IMR-90 (cell line): ENCODE data around the gene BBIP1. TPM values are rescaled to one million over a fixed set of nuclear protein-coding genes. Genes with fewer than 3 reads are reported as not detected.
A peak's percentile ranks its signal among the peaks of the same experiment; 100 is the strongest.

Experiments used
- ATAC-seq: fragments of 200-7000 bp; cut with Tn5 transposase; 2 replicates; pipeline ENCODE4 v1.9.1; 2020; ENCODE audit warnings: low read depth, mild to moderate bottlenecking, moderate library complexity
- BruUV-seq: library from RNA; stranded (reverse); fragments of 400-500 nt; replicated peaks from 2 replicates; lab custom pipeline; 2021; lab: Mats Ljungman, UMichigan
- CTCF ChIA-PET: fragments of 300-600 bp; formaldehyde crosslinking; extraction: SDS; loops from one replicate; lab custom pipeline; 2021; ENCODE audit warnings: antibody characterized with exemption; lab: Yijun Ruan, JAX
- POLR2A ChIA-PET: fragments of 300-600 bp; sonication (Branson Sonifier 250); formaldehyde crosslinking; loops from one replicate; lab custom pipeline; 2022; ENCODE audit warnings: antibody characterized with exemption; ENCODE audit not compliant: unreplicated experiment; lab: Charles Lee
- DNase-seq: peaks from one replicate; pipeline ENCODE4 v3.0.0; 2013
- H2AFZ ChIP-seq: replicated peaks from 2 replicates; pipeline ENCODE3; 2013; ENCODE audit warnings: low read length, mild to moderate bottlenecking; ENCODE audit not compliant: poor library complexity
- H2AK5ac ChIP-seq: 2 replicates; pipeline ENCODE4 v1.6.1; 2013; ENCODE audit warnings: low read depth, low read length, inconsistent platforms
- H2AK9ac ChIP-seq: replicated peaks from 2 replicates; pipeline ENCODE3; 2013; ENCODE audit warnings: mild to moderate bottlenecking, low read depth, low read length, moderate library complexity; ENCODE audit not compliant: poor library complexity
- H2BK120ac ChIP-seq: 2 replicates; pipeline ENCODE4 v1.6.1; 2013; ENCODE audit warnings: low read depth, low read length, inconsistent platforms
- H2BK15ac ChIP-seq: 3 replicates; pipeline ENCODE4 v1.6.1; 2013; ENCODE audit warnings: low read depth, low read length, inconsistent platforms
- H2BK20ac ChIP-seq: 2 replicates; pipeline ENCODE4 v1.6.1; 2013; ENCODE audit warnings: low read depth, mild to moderate bottlenecking, inconsistent platforms, low read length, moderate library complexity
- H2BK5ac ChIP-seq: 2 replicates; pipeline ENCODE4 v1.6.1; 2013; ENCODE audit warnings: mild to moderate bottlenecking, low read depth, low read length, inconsistent platforms; ENCODE audit not compliant: poor library complexity, severe bottlenecking
- H3K14ac ChIP-seq: replicated peaks from 2 replicates; pipeline ENCODE4 v1.6.1; 2013; ENCODE audit warnings: low read depth, low read length, inconsistent platforms
- H3K18ac ChIP-seq: 2 replicates; pipeline ENCODE4 v1.6.1; 2013; ENCODE audit warnings: low read depth, low read length, control low read depth
- H3K23ac ChIP-seq: 2 replicates; pipeline ENCODE4 v1.6.1; 2013; ENCODE audit warnings: low read depth, low read length, inconsistent platforms
- H3K27ac ChIP-seq: 2 replicates; pipeline ENCODE4 v1.5.1; 2013; ENCODE audit warnings: mild to moderate bottlenecking, control low read depth, low read length; ENCODE audit not compliant: insufficient read depth
- H3K27me3 ChIP-seq: 2 replicates; pipeline ENCODE4 v1.6.1; 2013; ENCODE audit warnings: low read length; ENCODE audit not compliant: control insufficient read depth, insufficient read depth
- H3K36me3 ChIP-seq: 2 replicates; pipeline ENCODE4 v1.6.1; 2013; ENCODE audit warnings: low read length, mixed read lengths; ENCODE audit not compliant: control insufficient read depth, insufficient read depth
- H3K4ac ChIP-seq: 2 replicates; pipeline ENCODE4 v1.6.1; 2013; ENCODE audit warnings: low read depth, low read length, inconsistent platforms
- H3K4me1 ChIP-seq: 2 replicates; pipeline ENCODE4 v1.6.1; 2013; ENCODE audit warnings: low read length, mixed read lengths; ENCODE audit not compliant: control insufficient read depth, insufficient read depth
- H3K4me2 ChIP-seq: 2 replicates; pipeline ENCODE4 v1.6.1; 2013; ENCODE audit warnings: low read depth, mild to moderate bottlenecking, control low read depth, low read length, moderate library complexity
- H3K4me3 ChIP-seq: 2 replicates; pipeline ENCODE4 v1.5.1; 2013; ENCODE audit warnings: low read depth, mild to moderate bottlenecking, control low read depth, low read length, moderate library complexity; ENCODE audit not compliant: insufficient read depth
- H3K56ac ChIP-seq: 2 replicates; pipeline ENCODE4 v1.6.1; 2013; ENCODE audit warnings: low read length, inconsistent platforms; ENCODE audit not compliant: insufficient read depth; ENCODE audit errors: extremely low read depth
- H3K79me1 ChIP-seq, 2 experiments: 2 replicates each; pipeline ENCODE4 v1.6.1; 2013; ENCODE audit warnings: low read length in 2 of 2, inconsistent platforms in 1 of 2, low read depth in 1 of 2
- H3K9ac ChIP-seq: 2 replicates; pipeline ENCODE4 v1.6.1; 2013; ENCODE audit warnings: low read depth, low read length, control low read depth
- H3K9me1 ChIP-seq: 2 replicates; pipeline ENCODE4 v1.6.1; 2013; ENCODE audit warnings: low read length, inconsistent platforms; ENCODE audit not compliant: insufficient read depth
- H3K9me3 ChIP-seq: 2 replicates; pipeline ENCODE4 v1.6.1; 2013; ENCODE audit warnings: low read length; ENCODE audit not compliant: control insufficient read depth, insufficient read depth
- H4K20me1 ChIP-seq: 2 replicates; pipeline ENCODE4 v1.6.1; 2013; ENCODE audit warnings: low read length, inconsistent platforms; ENCODE audit not compliant: insufficient read depth
- H4K5ac ChIP-seq: 2 replicates; pipeline ENCODE4 v1.6.1; 2013; ENCODE audit warnings: mild to moderate bottlenecking, low read depth, low read length, control low read depth
- H4K8ac ChIP-seq, 2 experiments: 2 replicates each; pipeline ENCODE4 v1.6.1; 2013; ENCODE audit warnings: low read depth in 2 of 2, low read length in 2 of 2, control low read depth in 1 of 2, inconsistent platforms in 1 of 2
- H4K91ac ChIP-seq: 2 replicates; pipeline ENCODE4 v1.6.1; 2013; ENCODE audit warnings: low read depth, low read length, inconsistent platforms; ENCODE audit not compliant: insufficient read depth
- BHLHE40 ChIP-seq: fragments of 150-350 bp; IDR thresholded peaks from 2 replicates; pipeline ENCODE4 v1.6.1; 2016; ENCODE audit warnings: mild to moderate bottlenecking, low read depth, low read length
- CEBPB ChIP-seq: IDR thresholded peaks from 2 replicates; pipeline ENCODE4 v1.6.1; 2012; ENCODE audit warnings: low read depth, low read length, improper control_type of control experiment
- CHD1 ChIP-seq: IDR thresholded peaks from 2 replicates; pipeline ENCODE4 v1.6.1; 2012; ENCODE audit warnings: low read depth, low read length, improper control_type of control experiment
- FOS ChIP-seq: fragments of 150-350 bp; IDR thresholded peaks from 2 replicates; pipeline ENCODE4 v1.6.1; 2016; ENCODE audit warnings: low read depth, low read length
- MAFK ChIP-seq: IDR thresholded peaks from 2 replicates; pipeline ENCODE4 v1.6.1; 2012; ENCODE audit warnings: low read depth, low read length, improper control_type of control experiment
- MAZ ChIP-seq: IDR thresholded peaks from 2 replicates; pipeline ENCODE4 v1.6.1; 2012; ENCODE audit warnings: low read depth, mild to moderate bottlenecking, low read length, improper control_type of control experiment, moderate library complexity, borderline replicate concordance
- MXI1 ChIP-seq: IDR thresholded peaks from 2 replicates; pipeline ENCODE4 v1.6.1; 2012; ENCODE audit warnings: low read depth, mild to moderate bottlenecking, low read length, moderate library complexity, borderline replicate concordance
- POLR2A ChIP-seq: IDR thresholded peaks from 2 replicates; pipeline ENCODE4 v1.6.1; 2012; ENCODE audit warnings: mild to moderate bottlenecking, low read depth, low read length
- RAD21 ChIP-seq: IDR thresholded peaks from 2 replicates; pipeline ENCODE4 v1.6.1; 2012; ENCODE audit warnings: low read length, improper control_type of control experiment
- RCOR1 ChIP-seq: IDR thresholded peaks from 2 replicates; pipeline ENCODE4 v1.6.1; 2012; ENCODE audit warnings: mild to moderate bottlenecking, low read length, improper control_type of control experiment; ENCODE audit not compliant: insufficient replicate concordance
- RFX5 ChIP-seq: IDR thresholded peaks from 2 replicates; pipeline ENCODE4 v1.8.0; 2012; ENCODE audit warnings: low read depth, mild to moderate bottlenecking, low read length, moderate library complexity
- SMC3 ChIP-seq: fragments of 150-350 bp; IDR thresholded peaks from 2 replicates; pipeline ENCODE4 v1.6.1; 2016; ENCODE audit warnings: low read depth, mild to moderate bottlenecking, antibody characterized with exemption, low read length, moderate library complexity
- WGBS, 2 experiments: methylation state at CpG; one replicate each; pipeline versions ENCODE4 v1.1.5 to v1.1.7; 2013; ENCODE audit warnings: missing lambda C conversion rate in 2 of 2; ENCODE audit not compliant: insufficient read length in 1 of 2; ENCODE audit errors: extremely low coverage in 2 of 2; 5-methylcytosine and 5-hydroxymethylcytosine counted together
- dilution Hi-C: fragments of 300-500 bp; cut with HindIII; formaldehyde crosslinking; loops from one replicate; pipeline ENCODE4 v1.14.3; 2018; ENCODE audit warnings: low sequenced_read_pairs; ENCODE audit not compliant: unreplicated experiment
- in situ Hi-C: fragments of 300-500 bp; cut with MboI; formaldehyde crosslinking; loops from 3 replicates; pipeline ENCODE4 v1.14.3; 2019; ENCODE audit warnings: low sequenced_read_pairs, inconsistent platforms, mixed read lengths
- intact Hi-C: fragments of 100-400 bp; cut with micrococcal nuclease; formaldehyde crosslinking; loops from 2 replicates; pipeline ENCODE4 v1.10.0; 2022
- polyA plus RNA-seq, 3 experiments: library from polyadenylated mRNA; depleted of rRNA; stranded (reverse); fragments of >200 nt; gene quantifications; 2 replicates each; pipeline ENCODE4 v1.2.3, GENCODE V29; 2012; ENCODE audit warnings: low replicate concordance in 1 of 3
- total RNA-seq: library from RNA; depleted of rRNA; stranded (reverse); fragments of >200 nt; gene quantifications from 2 replicates; pipeline ENCODE4 v1.2.3, GENCODE V29; 2012
- TF ChIP-seq, protein P1 (sequence below): fragments of 150-350 bp; IDR thresholded peaks from 2 replicates; pipeline ENCODE4 v1.6.1; 2016; ENCODE audit warnings: low read depth, mild to moderate bottlenecking, low read length, moderate library complexity, borderline replicate concordance
- TF ChIP-seq, protein P2 (sequence below): conservative IDR thresholded peaks from 2 replicates; pipeline ENCODE4 v1.5.1; 2012; ENCODE audit warnings: mild to moderate bottlenecking, low read depth, low read length, improper control_type of control experiment

BBIP1 gene
- total and polyA plus RNA-seq, 2 of the 4 experiments (the other 2 are of a cell fraction): 17.4 to 19.9 TPM

DNA sequence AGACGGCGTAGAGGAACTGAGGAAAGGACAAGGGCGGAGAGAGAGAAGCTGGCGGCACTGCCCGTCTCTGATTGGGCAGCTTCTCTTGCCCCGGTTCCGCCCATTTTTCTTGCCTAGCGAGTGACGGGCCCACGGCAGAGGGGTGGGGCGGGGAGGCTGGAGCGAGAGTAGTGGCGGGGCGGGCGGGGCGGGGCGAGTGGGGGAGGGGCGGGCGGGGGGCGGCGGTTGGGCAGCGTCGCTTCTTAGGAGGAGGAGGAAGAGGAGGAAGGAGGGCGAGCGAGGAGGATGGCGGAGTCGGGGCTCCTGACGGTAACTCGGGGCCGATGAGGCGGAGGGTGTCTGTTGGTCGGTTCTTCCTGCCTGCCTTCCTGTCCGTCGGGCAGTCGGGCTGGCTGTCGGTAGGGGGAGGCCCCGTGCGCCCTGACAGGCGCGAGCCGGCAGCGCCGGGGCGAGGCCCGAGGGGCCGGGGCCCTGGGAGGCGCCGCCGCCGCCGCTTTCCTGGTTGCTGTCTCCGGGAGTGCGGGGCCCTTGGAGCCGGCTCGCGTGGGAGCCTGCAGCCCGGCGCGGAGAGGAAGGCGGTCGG, 460 bp upstream of the BBIP1 start, which contains the start of gene SHOC2:
Gene SHOC2 (plus strand): TSS at position 256 of the 583 bp plus-strand sequence. CDS start 44,755 bp downstream, outside the sequence.
- peak within 1 kb of the TSS; percentile 99 for H3K14ac ChIP-seq
- H3K4me2 ChIP-seq: peak within 1 kb of the TSS; percentile 87
- H3K4ac ChIP-seq: peak within 1 kb of the TSS; percentile 97
- peak within 1 kb of the TSS; percentile 89 for H3K9ac ChIP-seq
- BruUV-seq: no TSS peak
- peak within 1 kb of the TSS; percentile 96 for H2AFZ ChIP-seq
- peak within 1 kb of the TSS; percentile 83 for H4K5ac ChIP-seq
- peak within 1 kb of the TSS; percentile 99; the same call in 2 of the 3 replicates for H2BK15ac ChIP-seq
- H2BK5ac ChIP-seq: peak within 1 kb of the TSS; percentile 94
- ATAC-seq (peak; percentile 22), DNase-seq (no peak)
- peak within 1 kb of the TSS; percentile 99 for H3K56ac ChIP-seq
- in situ Hi-C loops: no loop called here
- H4K91ac ChIP-seq: peak within 1 kb of the TSS; percentile 97
- H3K27ac ChIP-seq: peak within 1 kb of the TSS; percentile 93
- peak within 1 kb of the TSS; percentile 100 for H3K23ac ChIP-seq
- H2BK120ac ChIP-seq: peak within 1 kb of the TSS; percentile 92
- no peaks in the 10 kb centered on the region for H3K27me3 ChIP-seq
- H2AK5ac ChIP-seq: peak within 1 kb of the TSS; percentile 83
- H3K79me1 ChIP-seq: peaks cover 8 to 32% of the 10 kb centered on the region in 2 experiments; a peak in 3 of 4 replicates
- H3K9me3 ChIP-seq: no peaks in the 10 kb centered on the region
- no peaks in the 10 kb centered on the region for H3K36me3 ChIP-seq
- dilution Hi-C loops: no loop called here
- H4K20me1 ChIP-seq: peaks cover 25% of the 10 kb centered on the region; the same call in 1 of the 2 replicates
- WGBS, 2 experiments: 0% methylated on average over 13 of the region's 61 CpGs; no CpG with 5 or more reads in 1 of the 2 experiments
- ChIA-PET POLR2A (interaction anchor here (0.6 to 1.7 kb wide), 6 partner anchors 10 to 491 kb away, joined by 3 to 9 read pairs (median 4); no protein-coding TSS in a partner anchor), CTCF (interaction anchor here (1.0 to 1.4 kb wide), 2 partner anchors 9 to 43 kb away, joined by 3 read pairs; no protein-coding TSS in a partner anchor)
- intact Hi-C loops: loop anchor here (2.0 to 10.0 kb wide), 2 partner anchors 115 to 615 kb away; partner anchors contain the start of gene SMNDC1
- peak within 1 kb of the TSS; percentile 70 for H2BK20ac ChIP-seq
- H3K4me1 ChIP-seq: peaks cover 6% of the 10 kb centered on the region; the same call in 1 of the 2 replicates
- H4K8ac ChIP-seq: peak within 1 kb of the TSS; percentile 94 to 98
- H3K9me1 ChIP-seq: peaks cover 4% of the 10 kb centered on the region
- peak within 1 kb of the TSS; percentile 90 for H2AK9ac ChIP-seq
- peak within 1 kb of the TSS; percentile 85 for H3K18ac ChIP-seq
- H3K4me3 ChIP-seq: peak within 1 kb of the TSS; percentile 76
- TF ChIP-seq CEBPB (no peak), RAD21 (peak; percentile 27; the same call in 1 of the 2 replicates), FOS (no peak), SMC3 (no peak), MXI1 (peak; percentile 81; the same call in 1 of the 2 replicates), POLR2A (peak; percentile 73), CHD1 (no peak), MAZ (peak; percentile 65; the same call in 1 of the 2 replicates), BHLHE40 (no peak), MAFK (no peak), RCOR1 (no peak), RFX5 (no peak)
- TF ChIP-seq, protein P1, sequence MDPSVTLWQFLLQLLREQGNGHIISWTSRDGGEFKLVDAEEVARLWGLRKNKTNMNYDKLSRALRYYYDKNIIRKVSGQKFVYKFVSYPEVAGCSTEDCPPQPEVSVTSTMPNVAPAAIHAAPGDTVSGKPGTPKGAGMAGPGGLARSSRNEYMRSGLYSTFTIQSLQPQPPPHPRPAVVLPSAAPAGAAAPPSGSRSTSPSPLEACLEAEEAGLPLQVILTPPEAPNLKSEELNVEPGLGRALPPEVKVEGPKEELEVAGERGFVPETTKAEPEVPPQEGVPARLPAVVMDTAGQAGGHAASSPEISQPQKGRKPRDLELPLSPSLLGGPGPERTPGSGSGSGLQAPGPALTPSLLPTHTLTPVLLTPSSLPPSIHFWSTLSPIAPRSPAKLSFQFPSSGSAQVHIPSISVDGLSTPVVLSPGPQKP: no peak
- TF ChIP-seq, protein P2, sequence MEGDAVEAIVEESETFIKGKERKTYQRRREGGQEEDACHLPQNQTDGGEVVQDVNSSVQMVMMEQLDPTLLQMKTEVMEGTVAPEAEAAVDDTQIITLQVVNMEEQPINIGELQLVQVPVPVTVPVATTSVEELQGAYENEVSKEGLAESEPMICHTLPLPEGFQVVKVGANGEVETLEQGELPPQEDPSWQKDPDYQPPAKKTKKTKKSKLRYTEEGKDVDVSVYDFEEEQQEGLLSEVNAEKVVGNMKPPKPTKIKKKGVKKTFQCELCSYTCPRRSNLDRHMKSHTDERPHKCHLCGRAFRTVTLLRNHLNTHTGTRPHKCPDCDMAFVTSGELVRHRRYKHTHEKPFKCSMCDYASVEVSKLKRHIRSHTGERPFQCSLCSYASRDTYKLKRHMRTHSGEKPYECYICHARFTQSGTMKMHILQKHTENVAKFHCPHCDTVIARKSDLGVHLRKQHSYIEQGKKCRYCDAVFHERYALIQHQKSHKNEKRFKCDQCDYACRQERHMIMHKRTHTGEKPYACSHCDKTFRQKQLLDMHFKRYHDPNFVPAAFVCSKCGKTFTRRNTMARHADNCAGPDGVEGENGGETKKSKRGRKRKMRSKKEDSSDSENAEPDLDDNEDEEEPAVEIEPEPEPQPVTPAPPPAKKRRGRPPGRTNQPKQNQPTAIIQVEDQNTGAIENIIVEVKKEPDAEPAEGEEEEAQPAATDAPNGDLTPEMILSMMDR: peak; percentile 42
